ENCODE measurements around the gene PGA3. TPM values are rescaled to one million over a fixed set of nuclear protein-coding genes. Genes with fewer than 3 reads are reported as not detected.
A peak's percentile ranks its signal among the peaks of the same experiment; 100 is the strongest.

Gene PGA3
- total RNA-seq, 2 donors from 2014 or later, result 0.77 TPM; not detected in 1

GRCh38 chr11:61181489-61181888, 21.8 kb upstream of the PGA3 start:
- H3K27ac ChIP-seq, result no peak overlapping the region
- no peaks in the 10 kb centered on the region for H3K27me3 ChIP-seq (replicated peaks; ENCODE audit: insufficient read depth)
- intact Hi-C loops (cut with DNase I), result no loop called here
- DNase-seq (ENCODE audit: low spot score), result no peak
- no peak overlapping the region for H3K4me3 ChIP-seq
- TF ChIP-seq CTCF (IDR thresholded peaks at IDR 0.05), result no peak
- 94% methylated on average over 4 of the region's 4 CpGs for WGBS
- no peaks in the 10 kb centered on the region for H3K9me3 ChIP-seq
- no peaks in the 10 kb centered on the region for H3K36me3 ChIP-seq
- no peaks in the 10 kb centered on the region for H3K4me1 ChIP-seq (replicated peaks)

GRCh38 chr11:61183645-61184044, 19.7 kb upstream of the PGA3 start:
- H3K4me1 ChIP-seq (replicated peaks), result no peaks in the 10 kb centered on the region
- H3K27me3 ChIP-seq (replicated peaks; ENCODE audit: insufficient read depth), result no peaks in the 10 kb centered on the region
- no peak for TF ChIP-seq CTCF (IDR thresholded peaks at IDR 0.05)
- no peak for TF ChIP-seq POLR2AphosphoS5 (IDR thresholded peaks at IDR 0.05)
- no peak for TF ChIP-seq POLR2A (IDR thresholded peaks at IDR 0.05)
- H3K9me3 ChIP-seq, result no peaks in the 10 kb centered on the region
- 66% methylated on average over 4 of the region's 4 CpGs for whole genome bisulfite sequencing
- H3K4me3 ChIP-seq, result no peak overlapping the region
- intact Hi-C loops (cut with DNase I), result no loop called here
- no peaks in the 10 kb centered on the region for H3K36me3 ChIP-seq
- no peak for DNase-seq (ENCODE audit: low spot score)
- no peak overlapping the region for H3K27ac ChIP-seq

GRCh38 chr11:61186504-61186903, 16.8 kb upstream of the PGA3 start:
- no peak for DNase-seq (ENCODE audit: low spot score)
- Histone ChIP-seq H3K9me3 (no peaks in the 10 kb centered on the region), H3K27ac (no peak overlapping the region), H3K36me3 (no peaks in the 10 kb centered on the region), H3K4me3 (no peak overlapping the region), H3K4me1 (replicated peaks) (no peaks in the 10 kb centered on the region), H3K27me3 (replicated peaks; ENCODE audit: insufficient read depth) (no peaks in the 10 kb centered on the region)
- WGBS, result 87% methylated on average over 8 of the region's 8 CpGs
- TF ChIP-seq POLR2A (IDR thresholded peaks at IDR 0.05), result no peak
- no peak for TF ChIP-seq POLR2AphosphoS5 (IDR thresholded peaks at IDR 0.05)
- no peak for TF ChIP-seq CTCF (IDR thresholded peaks at IDR 0.05)
- intact Hi-C loops (cut with DNase I), result loop anchor here (5.0 kb wide), 1 partner anchor 59 kb away; no protein-coding TSS in a partner anchor

- 43% methylated on average over 11 of the region's 11 CpGs for WGBS
- peak; percentile 69 for DNase-seq (ENCODE audit: low spot score)
- Histone ChIP-seq H3K27me3 (replicated peaks; ENCODE audit: insufficient read depth) (no peaks in the 10 kb centered on the region), H3K27ac (no peak overlapping the region), H3K36me3 (no peaks in the 10 kb centered on the region), H3K4me3 (no peak overlapping the region), H3K9me3 (no peaks in the 10 kb centered on the region), H3K4me1 (replicated peaks) (no peaks in the 10 kb centered on the region)
- intact Hi-C loops (cut with DNase I), result loop anchor here (5.0 kb wide), 1 partner anchor 60 kb away; no protein-coding TSS in a partner anchor
- TF ChIP-seq POLR2AphosphoS5 (IDR thresholded peaks at IDR 0.05) (peak; percentile 46), CTCF (IDR thresholded peaks at IDR 0.05) (peak; percentile 72 to 93 (median 88)), POLR2A (IDR thresholded peaks at IDR 0.05) (no peak)
Measured at GRCh38 chr11:61187505-61188130, 15.7 kb upstream of the PGA3 start.

GRCh38 chr11:61189933-61190332, 13.4 kb upstream of the PGA3 start:
- intact Hi-C loops (cut with DNase I), result loop anchor here (5.0 kb wide), 1 partner anchor 63 kb away; no protein-coding TSS in a partner anchor
- WGBS, result 80% methylated on average over 8 of the region's 8 CpGs

More at GRCh38 chr11:61189933-61190332, 13.4 kb upstream of the PGA3 start:
- H3K4me3 ChIP-seq, result no peak overlapping the region
- H3K9me3 ChIP-seq, result no peaks in the 10 kb centered on the region
- H3K4me1 ChIP-seq (replicated peaks), result no peaks in the 10 kb centered on the region
- no peak for TF ChIP-seq POLR2A (IDR thresholded peaks at IDR 0.05)
- no peak for TF ChIP-seq CTCF (IDR thresholded peaks at IDR 0.05)
- TF ChIP-seq POLR2AphosphoS5 (IDR thresholded peaks at IDR 0.05), result no peak
- no peaks in the 10 kb centered on the region for H3K36me3 ChIP-seq
- H3K27ac ChIP-seq, result no peak overlapping the region
- DNase-seq (ENCODE audit: low spot score), result no peak
- H3K27me3 ChIP-seq (replicated peaks; ENCODE audit: insufficient read depth), result no peaks in the 10 kb centered on the region

All from prostate gland (tissue), 2 donors.